ENCODE measurements around the gene IL10RB.

- TF ChIP-seq CTCF (IDR thresholded peaks at IDR 0.05; ENCODE audit: borderline replicate concordance, extremely low read depth, low read length, poor library complexity, severe bottlenecking): no peak
- TF ChIP-seq EZH2 (IDR thresholded peaks at IDR 0.05; ENCODE audit: borderline replicate concordance, low read depth, low read length, severe bottlenecking): no peak
These were observed 24.3 kb upstream of the IL10RB start for GRCh38 chr21:33241846-33242245.

Data from DND-41 (cell line).